Tibial nerve (tissue), 4 donors: ENCODE data around the gene MED17.

Source experiments
- CTCF ChIP-seq, 5 experiments: fragments of 200-600 bp in 3 of 5; fragments of 450-650 bp in 2 of 5; sonication (generic) in 3 of 5; IDR thresholded peaks; one replicate each; pipeline ENCODE4 v1.5.1; 2016 to 2019; ENCODE audit warnings: antibody characterized with exemption in 5 of 5, mild to moderate bottlenecking in 3 of 5, moderate library complexity in 2 of 5
- EP300 ChIP-seq, 2 donors: sonication (generic); formaldehyde crosslinking; IDR thresholded peaks; one replicate each; pipeline ENCODE4 v1.6.1; 2017; ENCODE audit warnings: antibody characterized with exemption in 2 of 2, mild to moderate bottlenecking in 1 of 2
- POLR2A ChIP-seq, 2 donors: fragments of 450-650 bp; IDR thresholded peaks; one replicate each; pipeline ENCODE4 v1.6.1; 2017; ENCODE audit warnings: antibody characterized with exemption in 2 of 2, mild to moderate bottlenecking in 2 of 2, moderate library complexity in 2 of 2

- no peak for TF ChIP-seq POLR2A (IDR thresholded peaks at IDR 0.05)
- TF ChIP-seq CTCF (IDR thresholded peaks at IDR 0.05) = no peak
- TF ChIP-seq EP300 (IDR thresholded peaks at IDR 0.05) = no peak
Measured at GRCh38 chr11:93751001-93751400, 33.1 kb upstream of the MED17 start.
